HG03139 (cell line): ENCODE data around the gene AKAP6.

Experiments used
- ATAC-seq: cut with Tn5 transposase; IDR thresholded peaks from one replicate; pipeline ENCODE4 v1.9.1; 2021; ENCODE audit not compliant: unreplicated experiment

The AKAP6 gene

GRCh38 chr14:32474478-32475195 is 145.5 kb downstream of the AKAP6 start:
- ATAC-seq = no peak

GRCh38 chr14:32476532-32476931 is 147.4 kb downstream of the AKAP6 start:
- ATAC-seq = no peak

GRCh38 chr14:32477396-32477795 is 148.3 kb downstream of the AKAP6 start:
- no peak for ATAC-seq

GRCh38 chr14:32478050-32478449 is 149.0 kb downstream of the AKAP6 start:
- no peak for ATAC-seq

GRCh38 chr14:32480337-32480736 is 151.2 kb downstream of the AKAP6 start:
- ATAC-seq = no peak

GRCh38 chr14:32481707-32482106 is 152.6 kb downstream of the AKAP6 start:
- no peak for ATAC-seq

GRCh38 chr14:32491416-32492016 is 162.4 kb downstream of the AKAP6 start:
- ATAC-seq = no peak

- no peak for ATAC-seq
Observed at GRCh38 chr14:32492457-32492856, 163.4 kb downstream of the AKAP6 start.

- no peak for ATAC-seq
Observed at GRCh38 chr14:32494609-32495434, 165.7 kb downstream of the AKAP6 start.

- no peak for ATAC-seq
Observed at GRCh38 chr14:32495435-32495734, 166.3 kb downstream of the AKAP6 start.

- no peak for ATAC-seq
Observed at GRCh38 chr14:32497248-32497647, 168.2 kb downstream of the AKAP6 start.

- no peak for ATAC-seq
Observed at GRCh38 chr14:32507029-32507984, 178.2 kb downstream of the AKAP6 start.

- ATAC-seq = no peak
Observed at GRCh38 chr14:32508281-32508680, 179.2 kb downstream of the AKAP6 start.

GRCh38 chr14:32509632-32510187 is 180.6 kb downstream of the AKAP6 start:
- ATAC-seq = no peak

- ATAC-seq = no peak
Observed at GRCh38 chr14:32510815-32511214, 181.7 kb downstream of the AKAP6 start.

- no peak for ATAC-seq
Observed at GRCh38 chr14:32512348-32512747, 183.2 kb downstream of the AKAP6 start.

GRCh38 chr14:32512813-32513212 is 183.7 kb downstream of the AKAP6 start:
- ATAC-seq = no peak

- no peak for ATAC-seq
Observed at GRCh38 chr14:32513571-32514009, 184.5 kb downstream of the AKAP6 start.

GRCh38 chr14:32514236-32514635 is 185.1 kb downstream of the AKAP6 start:
- no peak for ATAC-seq

GRCh38 chr14:32514681-32515080 is 185.6 kb downstream of the AKAP6 start:
- ATAC-seq = no peak
